ENCODE data around the gene PTPN5.

GRCh38 chr11:18743900-18744514, 47.6 kb downstream of the PTPN5 start:
- TF ChIP-seq REST (IDR thresholded peaks at IDR 0.05; ENCODE audit: insufficient read depth in 1 of 2, low read depth in 2 of 2, low read length in 1 of 2) (no peak), CTCF (IDR thresholded peaks at IDR 0.05) (no peak), POLR2AphosphoS5 (IDR thresholded peaks at IDR 0.05; ENCODE audit: low read depth, low read length) (no peak), SIN3A (IDR thresholded peaks at IDR 0.05; ENCODE audit: borderline replicate concordance, insufficient read depth, low read depth, low read length) (no peak)
